ENCODE measurements around the gene ANO2. TPM values are rescaled to one million over a fixed set of nuclear protein-coding genes. Genes with fewer than 3 reads are reported as not detected.
A peak's percentile ranks its signal among the peaks of the same experiment; 100 is the strongest.

Gene ANO2
- total RNA-seq, 1 experiment from 2014 or later, result 0.71 TPM

- in situ Hi-C loops (cut with HindIII; ENCODE audit: low pct_unique_long_range_greater_than_20kb, low sequenced_read_pairs), result no loop called here
- DNase-seq (ENCODE audit: low read depth, low spot score), result no peak
Observed at GRCh38 chr12:5807514-5808219, 137.4 kb downstream of the ANO2 start.

- in situ Hi-C loops (cut with HindIII; ENCODE audit: low pct_unique_long_range_greater_than_20kb, low sequenced_read_pairs), result no loop called here
- no peak for DNase-seq (ENCODE audit: low read depth, low spot score)
Observed at GRCh38 chr12:5807090-5807414, 138.0 kb downstream of the ANO2 start.

- DNase-seq (ENCODE audit: low read depth, low spot score), result no peak
- in situ Hi-C loops (cut with HindIII; ENCODE audit: low pct_unique_long_range_greater_than_20kb, low sequenced_read_pairs), result no loop called here
Observed at GRCh38 chr12:5806371-5807089, 138.5 kb downstream of the ANO2 start.

DNA sequence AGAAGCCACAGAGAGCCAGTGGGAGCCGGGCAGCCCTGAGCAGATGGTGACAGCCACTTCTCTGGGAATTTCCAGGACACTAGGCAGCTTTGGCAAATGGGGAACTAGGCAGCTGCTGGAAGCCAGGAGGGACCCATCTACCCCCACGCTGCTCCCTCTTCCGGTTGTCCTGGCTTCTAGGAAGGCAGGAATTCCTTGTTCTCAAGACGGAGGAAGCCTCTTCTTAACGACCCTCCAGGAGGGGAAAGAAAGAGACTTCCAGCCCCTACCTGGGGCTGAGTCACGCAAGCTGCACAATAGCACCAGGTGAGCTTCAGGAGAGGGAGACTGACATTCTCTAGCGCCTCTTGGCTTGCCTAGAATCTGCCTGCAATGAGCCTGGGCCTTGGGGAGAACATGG lies 141.5 kb downstream of the ANO2 start:
- no peak for DNase-seq (ENCODE audit: low read depth, low spot score)
- in situ Hi-C loops (cut with HindIII; ENCODE audit: low pct_unique_long_range_greater_than_20kb, low sequenced_read_pairs), result no loop called here

DNA sequence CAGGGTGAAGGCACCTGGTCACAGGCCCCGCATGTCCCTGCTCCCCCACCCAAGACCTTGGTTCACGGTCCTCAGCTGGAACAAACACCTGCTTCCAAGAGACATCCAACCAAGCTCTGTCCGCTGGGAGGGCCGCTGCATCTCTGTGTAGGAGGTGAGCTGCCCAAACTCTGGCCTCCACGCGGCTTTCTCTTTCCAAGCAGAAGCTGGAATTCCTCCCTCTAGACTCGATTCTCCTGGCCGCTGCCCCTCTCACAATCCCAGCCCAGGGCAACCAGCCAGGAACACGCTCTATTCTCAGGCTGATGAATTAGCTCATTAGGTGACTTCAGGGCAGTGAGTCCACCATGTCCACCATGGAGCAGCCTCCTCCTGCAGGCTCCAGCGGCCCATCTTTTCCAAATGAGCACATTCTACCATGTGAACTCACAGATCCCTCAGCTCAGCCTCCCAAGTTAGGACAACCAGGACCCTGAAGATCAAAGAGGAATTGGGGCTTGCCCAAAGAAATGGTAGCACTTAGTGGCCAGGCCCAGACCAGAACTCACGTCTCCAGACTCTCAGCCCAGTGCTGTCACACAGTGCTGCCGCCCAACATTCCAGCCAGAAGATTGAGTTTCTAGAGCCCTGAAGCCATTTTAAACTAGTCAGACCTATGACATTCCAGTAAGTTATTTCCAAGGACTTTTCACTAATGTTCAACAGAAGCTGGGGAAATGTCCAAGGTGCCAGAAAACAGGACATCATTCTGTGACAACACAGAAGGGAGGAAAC lies 146.6 kb downstream of the ANO2 start:
- in situ Hi-C loops (cut with HindIII; ENCODE audit: low pct_unique_long_range_greater_than_20kb, low sequenced_read_pairs), result no loop called here
- no peak for DNase-seq (ENCODE audit: low read depth, low spot score)

DNA sequence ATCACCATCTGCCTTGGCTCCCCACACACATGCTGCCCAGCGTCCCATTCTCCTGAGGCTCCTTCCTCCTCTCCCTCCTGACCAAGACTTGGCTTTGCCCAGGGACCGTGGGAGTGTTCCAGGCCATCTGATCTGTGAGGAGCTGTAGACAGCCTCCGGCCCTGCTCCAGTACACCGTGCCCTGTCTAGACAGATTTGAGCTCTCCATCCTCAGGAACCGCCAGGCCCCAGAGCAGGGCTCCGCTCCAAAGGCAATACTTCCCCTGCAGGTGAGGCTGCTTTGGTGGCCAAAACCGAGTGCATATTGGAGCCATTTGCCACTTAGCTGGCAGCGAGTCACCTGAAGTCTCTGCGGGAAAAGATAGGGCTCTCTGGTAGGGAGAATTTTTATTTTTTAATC lies 147.4 kb downstream of the ANO2 start:
- no peak for DNase-seq (ENCODE audit: low read depth, low spot score)
- in situ Hi-C loops (cut with HindIII; ENCODE audit: low pct_unique_long_range_greater_than_20kb, low sequenced_read_pairs), result no loop called here

DNA sequence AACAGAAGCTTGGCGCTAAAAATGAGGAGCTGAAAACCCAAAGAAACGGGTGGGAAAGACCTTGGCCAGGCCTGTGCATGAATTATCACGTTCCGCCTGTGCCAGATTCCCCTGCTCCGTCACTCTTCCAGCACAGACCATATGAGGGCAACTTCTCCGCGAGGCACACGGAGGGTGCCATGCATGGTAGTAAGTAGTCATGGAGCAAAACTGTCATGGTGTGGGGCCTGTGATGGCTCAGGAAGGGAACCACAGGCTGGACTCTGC lies 148.2 kb downstream of the ANO2 start:
- in situ Hi-C loops (cut with HindIII; ENCODE audit: low pct_unique_long_range_greater_than_20kb, low sequenced_read_pairs), result no loop called here
- no peak for DNase-seq (ENCODE audit: low read depth, low spot score)

DNA sequence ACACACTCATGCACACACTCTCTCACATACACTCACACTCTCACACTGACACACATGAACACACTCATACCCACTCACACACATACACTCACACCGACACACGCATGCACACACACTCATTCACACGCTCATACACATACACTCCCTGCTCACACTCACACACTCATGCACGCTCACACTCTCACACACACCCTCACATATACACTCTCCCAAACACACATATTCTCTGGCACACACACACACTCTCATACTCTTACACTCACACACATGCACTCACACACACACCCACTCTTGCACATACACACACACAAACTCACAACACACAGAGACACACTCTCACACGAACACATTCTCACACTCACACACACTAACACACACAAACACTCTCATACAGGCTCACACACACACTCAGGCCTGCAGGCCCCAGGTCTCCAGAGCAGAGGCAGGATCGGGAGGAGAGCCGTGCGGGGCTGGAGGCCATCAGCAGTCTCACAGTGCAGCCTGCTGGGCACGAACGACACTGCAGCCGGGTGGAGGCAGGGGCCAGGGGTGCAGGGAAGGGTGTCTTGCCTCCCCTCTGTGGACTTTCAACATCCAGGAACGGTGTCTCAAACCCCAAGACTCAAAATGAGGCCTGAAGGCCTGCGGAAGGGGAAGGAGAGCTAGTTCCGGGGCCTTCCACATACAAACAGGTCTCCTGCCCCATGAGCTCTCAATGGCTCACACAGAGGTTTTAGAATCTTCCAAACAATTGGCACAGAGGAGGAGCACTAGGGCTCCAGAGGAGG lies 148.7 kb downstream of the ANO2 start:
- DNase-seq (ENCODE audit: low read depth, low spot score), result peak; percentile 60
- in situ Hi-C loops (cut with HindIII; ENCODE audit: low pct_unique_long_range_greater_than_20kb, low sequenced_read_pairs), result no loop called here

- in situ Hi-C loops (cut with HindIII; ENCODE audit: low pct_unique_long_range_greater_than_20kb, low sequenced_read_pairs), result no loop called here
- no peak for DNase-seq (ENCODE audit: low read depth, low spot score)
Observed at GRCh38 chr12:5794156-5794555, 150.9 kb downstream of the ANO2 start.

DNA sequence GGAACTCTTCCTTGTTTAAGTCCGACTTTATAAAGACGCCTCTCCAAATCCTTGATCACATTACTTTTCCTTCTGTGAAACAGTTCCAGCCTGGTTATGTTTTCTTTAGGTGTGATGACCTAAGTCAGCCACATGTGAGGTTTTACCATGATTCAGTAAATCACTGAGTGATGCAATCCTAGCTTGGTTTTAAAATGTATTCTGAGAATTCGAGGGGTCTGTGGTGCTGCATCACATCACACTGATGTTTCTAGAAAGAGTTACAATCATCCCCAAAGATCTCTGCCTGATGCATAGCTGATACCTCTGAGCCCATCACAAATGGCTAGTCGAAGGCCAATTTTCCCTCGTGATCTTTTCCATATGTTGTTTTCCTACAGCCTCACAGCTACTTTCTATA lies 152.7 kb downstream of the ANO2 start:
- DNase-seq (ENCODE audit: low read depth, low spot score), result no peak
- in situ Hi-C loops (cut with HindIII; ENCODE audit: low pct_unique_long_range_greater_than_20kb, low sequenced_read_pairs), result no loop called here

DNA sequence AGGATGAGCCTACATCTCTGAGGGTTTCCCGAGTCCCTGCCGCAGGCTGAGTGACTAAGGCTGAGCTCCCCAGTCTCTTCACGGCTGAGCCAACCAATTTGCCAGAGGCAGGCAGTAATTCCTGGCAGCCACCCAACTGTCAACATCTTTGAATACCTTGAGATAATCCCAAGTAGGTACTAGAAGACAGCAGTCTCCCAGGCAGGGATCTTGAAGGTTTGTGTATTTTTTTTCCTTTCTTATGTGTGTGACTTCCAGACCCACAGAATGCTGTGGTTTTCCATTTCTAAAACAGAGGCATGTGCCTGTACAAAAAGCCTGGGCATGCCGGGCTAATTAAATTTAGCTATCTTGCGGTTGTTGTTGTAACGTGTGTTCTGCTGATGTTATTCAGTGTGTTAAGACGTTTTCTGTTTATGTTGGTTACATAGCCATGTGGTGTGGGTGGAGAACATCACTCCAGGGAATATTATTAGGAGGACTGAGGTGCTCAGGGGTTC lies 155.5 kb downstream of the ANO2 start:
- DNase-seq (ENCODE audit: low read depth, low spot score), result no peak
- in situ Hi-C loops (cut with HindIII; ENCODE audit: low pct_unique_long_range_greater_than_20kb, low sequenced_read_pairs), result no loop called here

DNA sequence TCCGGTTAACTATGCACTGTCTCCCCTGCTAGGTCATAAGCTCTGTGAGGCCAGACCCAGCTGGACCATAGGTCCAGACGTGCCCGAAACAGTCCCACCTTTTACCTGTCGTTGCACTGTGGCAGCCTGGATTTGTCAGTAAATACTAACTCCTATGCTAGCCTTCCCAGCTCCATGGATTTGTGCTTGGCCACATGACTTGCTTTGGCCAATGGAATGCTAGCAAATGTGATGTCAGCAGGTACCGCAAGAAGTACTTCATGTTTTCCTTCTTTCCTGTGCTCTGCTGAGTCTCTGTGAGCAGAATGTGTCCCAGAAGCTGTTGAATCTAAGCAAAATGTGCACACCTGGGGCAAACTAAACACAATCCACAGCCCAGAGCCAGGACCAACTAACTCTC lies 157.2 kb downstream of the ANO2 start:
- no peak for DNase-seq (ENCODE audit: low read depth, low spot score)
- in situ Hi-C loops (cut with HindIII; ENCODE audit: low pct_unique_long_range_greater_than_20kb, low sequenced_read_pairs), result no loop called here

- no peak for DNase-seq (ENCODE audit: low read depth, low spot score)
- in situ Hi-C loops (cut with HindIII; ENCODE audit: low pct_unique_long_range_greater_than_20kb, low sequenced_read_pairs), result no loop called here
Observed at GRCh38 chr12:5785601-5786000, 159.5 kb downstream of the ANO2 start.

GRCh38 chr12:5784462-5785130 lies 160.5 kb downstream of the ANO2 start:
- in situ Hi-C loops (cut with HindIII; ENCODE audit: low pct_unique_long_range_greater_than_20kb, low sequenced_read_pairs), result no loop called here
- no peak for DNase-seq (ENCODE audit: low read depth, low spot score)

DNA sequence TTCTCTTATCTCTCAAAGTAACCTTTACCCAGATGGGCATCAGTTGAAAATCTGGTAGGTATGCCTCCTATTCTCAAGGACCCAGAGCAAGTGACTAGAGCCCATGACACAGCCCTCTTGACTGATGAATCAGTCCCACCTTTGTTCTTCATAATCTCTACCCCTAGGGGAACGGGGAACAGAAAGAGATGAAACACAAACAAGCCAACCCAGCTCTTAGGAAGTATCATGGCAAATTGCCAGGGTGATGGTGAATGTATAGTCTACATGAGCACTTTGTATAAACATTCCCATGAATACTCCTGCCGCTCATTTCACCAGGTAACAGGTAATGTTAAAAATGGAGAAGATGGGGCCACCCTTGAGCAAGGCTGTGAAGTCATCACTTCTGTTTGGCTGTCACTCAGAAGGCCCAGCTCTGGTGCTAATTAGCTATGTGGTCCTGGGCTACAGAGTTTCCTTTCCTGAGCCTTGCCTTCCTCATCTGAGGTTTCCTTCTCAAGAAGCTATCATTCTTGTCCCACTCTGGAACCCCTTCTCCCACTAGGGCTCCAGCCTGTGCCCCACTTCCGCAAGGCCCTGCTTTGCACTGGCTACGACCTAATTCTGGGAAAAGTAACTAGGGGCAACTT lies 161.7 kb downstream of the ANO2 start:
- in situ Hi-C loops (cut with HindIII; ENCODE audit: low pct_unique_long_range_greater_than_20kb, low sequenced_read_pairs), result no loop called here
- no peak for DNase-seq (ENCODE audit: low read depth, low spot score)

GRCh38 chr12:5780536-5780935 lies 164.5 kb downstream of the ANO2 start:
- in situ Hi-C loops (cut with HindIII; ENCODE audit: low pct_unique_long_range_greater_than_20kb, low sequenced_read_pairs), result no loop called here
- no peak for DNase-seq (ENCODE audit: low read depth, low spot score)

GRCh38 chr12:5779401-5779800 lies 165.7 kb downstream of the ANO2 start:
- DNase-seq (ENCODE audit: low read depth, low spot score), result no peak
- in situ Hi-C loops (cut with HindIII; ENCODE audit: low pct_unique_long_range_greater_than_20kb, low sequenced_read_pairs), result no loop called here

Data from SK-MEL-5 (cell line).